ENCODE measurements around the gene PPP2CA. TPM values are rescaled to one million over a fixed set of nuclear protein-coding genes. Genes with fewer than 3 reads are reported as not detected.

The PPP2CA gene
- total and polyA plus RNA-seq, 2 of the 8 experiments (the other 6 are each of a cell fraction or from before 2014, with no cell fraction given), result 75.0 to 205 TPM

DNA sequence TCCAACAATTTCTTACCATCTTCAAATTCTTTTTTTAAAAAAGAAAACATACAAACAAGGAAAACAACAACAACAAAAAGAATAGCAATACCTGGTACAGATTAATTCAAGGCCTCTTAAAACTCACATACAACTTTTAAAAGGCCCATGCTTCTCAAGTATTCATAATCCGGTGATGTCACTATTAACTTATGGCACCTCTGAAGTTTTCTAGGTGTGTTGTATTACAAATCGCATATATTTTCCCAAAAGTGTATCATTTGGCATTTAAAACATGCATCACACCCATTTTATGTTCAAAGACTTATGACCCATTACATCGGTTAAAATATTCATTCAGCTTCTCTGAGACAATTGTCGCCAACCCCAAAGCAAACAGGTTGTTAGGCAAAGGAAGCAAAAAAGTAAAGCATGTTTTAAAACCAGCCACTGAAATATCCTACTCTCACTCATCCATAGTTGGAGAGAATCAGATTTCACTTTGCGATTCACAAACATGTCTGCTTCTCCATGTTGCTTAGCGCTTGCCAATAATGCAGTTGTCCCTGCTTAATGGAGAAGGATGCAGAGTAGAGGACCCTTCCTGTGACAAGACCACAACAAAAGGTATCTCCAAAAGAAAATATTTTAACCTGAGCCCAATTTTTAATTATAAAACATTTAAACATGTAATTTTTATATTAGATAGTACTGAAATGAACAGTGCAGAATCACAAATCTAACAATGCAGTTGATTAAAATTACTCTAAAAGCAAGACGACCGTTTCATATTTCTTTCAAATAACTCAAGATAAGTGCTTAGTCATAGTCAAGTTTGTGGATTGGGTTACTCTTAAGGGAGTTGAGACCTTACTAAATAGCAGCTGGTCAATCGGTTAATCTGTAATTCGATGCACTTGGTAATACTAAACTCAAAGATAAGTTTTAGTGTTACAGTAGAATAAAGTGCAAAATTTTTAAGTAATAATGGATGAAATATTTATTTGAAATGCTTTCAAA lies 50.7 kb downstream of the PPP2CA start (continued):
- no peak for TF ChIP-seq SUZ12 (IDR thresholded peaks at IDR 0.05; ENCODE audit: low read length)
- no peak for TF ChIP-seq GABPA (IDR thresholded peaks at IDR 0.05; ENCODE audit: borderline replicate concordance, insufficient read depth, low read length)
- TF ChIP-seq, protein P1, sequence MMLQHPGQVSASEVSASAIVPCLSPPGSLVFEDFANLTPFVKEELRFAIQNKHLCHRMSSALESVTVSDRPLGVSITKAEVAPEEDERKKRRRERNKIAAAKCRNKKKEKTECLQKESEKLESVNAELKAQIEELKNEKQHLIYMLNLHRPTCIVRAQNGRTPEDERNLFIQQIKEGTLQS (IDR thresholded peaks at IDR 0.05; ENCODE audit: insufficient read depth, low read depth, low read length), result no peak
- TF ChIP-seq CBX5 (IDR thresholded peaks at IDR 0.05; ENCODE audit: low read depth, low read length), result no peak
- no peak for TF ChIP-seq RFX5 (IDR thresholded peaks at IDR 0.05; ENCODE audit: borderline replicate concordance, low read depth, low read length)
- TF ChIP-seq POLR2A (IDR thresholded peaks at IDR 0.05; ENCODE audit: control extremely low read depth in 1 of 2, low read depth in 2 of 2, low read length in 2 of 2), result 0 out of 3 replicates have a peak, but pooled peaks of 1 of the 2 experiments have one; percentile 17
- peak; percentile 27; the same call in 1 of the 2 replicates for TF ChIP-seq YY1 (IDR thresholded peaks at IDR 0.05; ENCODE audit: low read depth, low read length)
- no peak for TF ChIP-seq CEBPB (IDR thresholded peaks at IDR 0.05; ENCODE audit: low read depth, low read length)
- no peak for TF ChIP-seq RNF2 (IDR thresholded peaks at IDR 0.05; ENCODE audit: borderline replicate concordance, low read depth, low read length, missing control alignments, poor library complexity, severe bottlenecking)
- TF ChIP-seq SIRT6 (IDR thresholded peaks at IDR 0.05; ENCODE audit: low read length), result no peak
